ENCODE measurements around the gene SELENON. TPM values are rescaled to one million over a fixed set of nuclear protein-coding genes. Genes with fewer than 3 reads are reported as not detected.

SELENON gene
- total and polyA plus RNA-seq, 10 donors, result 9.7 to 80.9 (median 56.7) TPM

GRCh38 chr1:25774921-25775771, 24.8 kb upstream of the SELENON start:
- Histone ChIP-seq H3K4me3 (peak overlapping the region in 2 of 8 donors; percentile 1 to 37), H3K36me3 (peaks cover 0 to 65% (median 5%) of the 10 kb centered on the region in 6 donors), H3K9me3 (no peaks in the 10 kb centered on the region), H3K4me1 (peaks cover 19 to 51% (median 39%) of the 10 kb centered on the region in 6 donors), H3K27me3 (replicated peaks in 1 of 7) (no peaks in the 10 kb centered on the region), H3K27ac (peak overlapping the region in 4 of 8 donors; percentile 34 to 73 (median 58))
- intact Hi-C loops (cut with DNase I; ENCODE audit: low total_unique reads), result no loop called here
- peak; percentile 82 for DNase-seq
- TF ChIP-seq POLR2A (IDR thresholded peaks at IDR 0.05) (no peak), POLR2AphosphoS5 (IDR thresholded peaks at IDR 0.05) (peak; percentile 37 to 64 (median 41))
- 40 to 54% (median 50%) methylated on average over 11 to 16 of the region's 16 CpGs for WGBS, 5 donors

- no peak for DNase-seq
- 89 to 96% (median 94%) methylated on average over 8 of the region's 8 CpGs for WGBS, 5 donors
- H3K27me3 ChIP-seq (replicated peaks in 1 of 7), result no peaks in the 10 kb centered on the region
Observed at GRCh38 chr1:25779388-25779787, 20.6 kb upstream of the SELENON start.

GRCh38 chr1:25779894-25780293, 20.1 kb upstream of the SELENON start:
- peaks cover 3 to 13% (median 10%) of the 10 kb centered on the region in 6 donors for H3K4me1 ChIP-seq
- intact Hi-C loops (cut with DNase I; ENCODE audit: low total_unique reads), result no loop called here
- no peak overlapping the region for H3K4me3 ChIP-seq
- 91 to 97% (median 93%) methylated on average over 4 of the region's 4 CpGs for WGBS, 5 donors
- H3K27me3 ChIP-seq (replicated peaks in 1 of 7), result no peaks in the 10 kb centered on the region
- TF ChIP-seq POLR2A (IDR thresholded peaks at IDR 0.05), result no peak
- TF ChIP-seq POLR2AphosphoS5 (IDR thresholded peaks at IDR 0.05), result no peak
- no peak for TF ChIP-seq CTCF (IDR thresholded peaks at IDR 0.05 in 8 of 11, conservative IDR thresholded peaks at IDR 0.05 in 3 of 11)
- DNase-seq, result no peak
- H3K36me3 ChIP-seq, result peaks cover 0 to 83% (median 8%) of the 10 kb centered on the region in 6 donors
- no peaks in the 10 kb centered on the region for H3K9me3 ChIP-seq
- no peak overlapping the region for H3K27ac ChIP-seq

More at GRCh38 chr1:25779388-25779787, 20.6 kb upstream of the SELENON start:
- H3K4me1 ChIP-seq, result peaks cover 8 to 18% (median 13%) of the 10 kb centered on the region in 6 donors
- no peaks in the 10 kb centered on the region for H3K9me3 ChIP-seq
- no peak overlapping the region for H3K27ac ChIP-seq
- H3K36me3 ChIP-seq, result peaks cover 0 to 78% (median 8%) of the 10 kb centered on the region in 6 donors
- intact Hi-C loops (cut with DNase I; ENCODE audit: low total_unique reads), result no loop called here
- H3K4me3 ChIP-seq, result no peak overlapping the region
- TF ChIP-seq POLR2A (IDR thresholded peaks at IDR 0.05) (no peak), CTCF (IDR thresholded peaks at IDR 0.05 in 8 of 11, conservative IDR thresholded peaks at IDR 0.05 in 3 of 11) (no peak), POLR2AphosphoS5 (IDR thresholded peaks at IDR 0.05) (no peak)

GRCh38 chr1:25780318-25781129, 19.5 kb upstream of the SELENON start:
- Histone ChIP-seq H3K27ac (no peak overlapping the region), H3K4me3 (no peak overlapping the region), H3K4me1 (peaks cover 0 to 10% (median 3%) of the 10 kb centered on the region in 6 donors), H3K9me3 (no peaks in the 10 kb centered on the region), H3K36me3 (peaks cover 0 to 89% (median 8%) of the 10 kb centered on the region in 6 donors), H3K27me3 (replicated peaks in 1 of 7) (no peaks in the 10 kb centered on the region)
- TF ChIP-seq POLR2AphosphoS5 (IDR thresholded peaks at IDR 0.05) (no peak), CTCF (IDR thresholded peaks at IDR 0.05 in 8 of 11, conservative IDR thresholded peaks at IDR 0.05 in 3 of 11) (no peak), POLR2A (IDR thresholded peaks at IDR 0.05) (no peak)
- WGBS, 5 donors, result 86 to 94% (median 91%) methylated on average over 3 to 14 of the region's 14 CpGs
- DNase-seq, result no peak
- intact Hi-C loops (cut with DNase I; ENCODE audit: low total_unique reads), result no loop called here
